HepG2 (cell line): Measurements from ENCODE around the gene SLC16A9.

Experiments
- AGO2 ChIP-seq: fragments of 200-400 bp; formaldehyde crosslinking; optimal IDR thresholded peaks from 2 replicates; pipeline ENCODE3; 2017; ENCODE audit warnings: mild to moderate bottlenecking, low read depth, low read length, moderate library complexity
- DPF2 ChIP-seq: sonication (generic); formaldehyde crosslinking; IDR thresholded peaks from 2 replicates; pipeline ENCODE4 v1.4.0; 2020; ENCODE audit warnings: mild to moderate bottlenecking, low read depth, missing genetic modification reagents, borderline replicate concordance
- PHF20 ChIP-seq: sonication (generic); formaldehyde crosslinking; IDR thresholded peaks from 2 replicates; pipeline ENCODE4 v1.5.0; 2020; ENCODE audit warnings: mild to moderate bottlenecking, missing genetic modification reagents
- SATB2 ChIP-seq: sonication (generic); formaldehyde crosslinking; IDR thresholded peaks from 2 replicates; pipeline ENCODE4 v1.5.0; 2020; ENCODE audit warnings: missing genetic modification reagents
- ZMYM3 ChIP-seq: sonication (generic); formaldehyde crosslinking; IDR thresholded peaks from 2 replicates; pipeline ENCODE4 v1.5.1; 2020; ENCODE audit warnings: mild to moderate bottlenecking, missing genetic modification reagents
- ZNF318 ChIP-seq: sonication (generic); formaldehyde crosslinking; IDR thresholded peaks from 2 replicates; pipeline ENCODE4 v1.4.0; 2020; ENCODE audit warnings: mild to moderate bottlenecking, missing genetic modification reagents

- TF ChIP-seq AGO2 (no peak), ZNF318 (CRISPR knock-in tag) (no peak), DPF2 (CRISPR knock-in tag) (no peak), ZMYM3 (CRISPR knock-in tag) (no peak), PHF20 (no peak), SATB2 (no peak)
Observed at GRCh38 chr10:59706851-59707797, 2.5 kb downstream of the SLC16A9 start.
